H4 (cell line): ENCODE results near the gene SMPDL3A. TPM values are rescaled to one million over a fixed set of nuclear protein-coding genes. Genes with fewer than 3 reads are reported as not detected.
A peak's percentile ranks its signal among the peaks of the same experiment; 100 is the strongest.

Experiments used
- DNase-seq: peaks from one replicate; pipeline ENCODE4 v3.0.0-alpha.2; 2015; ENCODE audit warnings: low spot score
- total RNA-seq: library from RNA; depleted of rRNA; stranded (reverse); fragments of >200 nt; shearing (Covaris generic); gene quantifications from 2 replicates; pipeline ENCODE4 v1.2.3, GENCODE V29; 2014

SMPDL3A gene
- total RNA-seq, 1 experiment from 2014 or later, result 15.5 TPM

- DNase-seq, result no peak
Observed at GRCh38 chr6:122804962-122805485, 16.0 kb downstream of the SMPDL3A start.

GRCh38 chr6:122806291-122806690 lies 17.2 kb downstream of the SMPDL3A start:
- DNase-seq, result no peak

- DNase-seq, result no peak
Observed at GRCh38 chr6:122808121-122808885, 19.2 kb downstream of the SMPDL3A start.

- no peak for DNase-seq
Observed at GRCh38 chr6:122809001-122809400, 19.9 kb downstream of the SMPDL3A start.

GRCh38 chr6:122809691-122810090 lies 20.6 kb downstream of the SMPDL3A start:
- no peak for DNase-seq

GRCh38 chr6:122810189-122810588 lies 21.1 kb downstream of the SMPDL3A start:
- no peak for DNase-seq

GRCh38 chr6:122817358-122817757 lies 28.3 kb downstream of the SMPDL3A start:
- DNase-seq, result no peak

- DNase-seq, result no peak
Observed at GRCh38 chr6:122817766-122818165, 28.7 kb downstream of the SMPDL3A start.

GRCh38 chr6:122818866-122819265 lies 29.8 kb downstream of the SMPDL3A start:
- no peak for DNase-seq

GRCh38 chr6:122821095-122821494 lies 32.0 kb downstream of the SMPDL3A start:
- no peak for DNase-seq

- no peak for DNase-seq
Observed at GRCh38 chr6:122825163-122825562, 36.1 kb downstream of the SMPDL3A start.

- DNase-seq, result no peak
Observed at GRCh38 chr6:122829456-122829855, 40.4 kb downstream of the SMPDL3A start.

GRCh38 chr6:122831511-122831910 lies 42.5 kb downstream of the SMPDL3A start:
- DNase-seq, result no peak

GRCh38 chr6:122832459-122832858 lies 43.4 kb downstream of the SMPDL3A start:
- DNase-seq, result no peak

GRCh38 chr6:122833021-122833491 lies 44.0 kb downstream of the SMPDL3A start:
- DNase-seq, result no peak

GRCh38 chr6:122838060-122838780 lies 49.2 kb downstream of the SMPDL3A start:
- DNase-seq, result no peak

GRCh38 chr6:122839472-122839871 lies 50.4 kb downstream of the SMPDL3A start:
- DNase-seq, result peak; percentile 8

GRCh38 chr6:122839906-122840305 lies 50.8 kb downstream of the SMPDL3A start:
- no peak for DNase-seq

- no peak for DNase-seq
Observed at GRCh38 chr6:122845464-122845863, 56.4 kb downstream of the SMPDL3A start.

- DNase-seq, result no peak
Observed at GRCh38 chr6:122845916-122846612, 57.0 kb downstream of the SMPDL3A start.

GRCh38 chr6:122853259-122853995 lies 64.4 kb downstream of the SMPDL3A start:
- no peak for DNase-seq
